ENCODE data around the gene MCC.

The MCC gene

DNA sequence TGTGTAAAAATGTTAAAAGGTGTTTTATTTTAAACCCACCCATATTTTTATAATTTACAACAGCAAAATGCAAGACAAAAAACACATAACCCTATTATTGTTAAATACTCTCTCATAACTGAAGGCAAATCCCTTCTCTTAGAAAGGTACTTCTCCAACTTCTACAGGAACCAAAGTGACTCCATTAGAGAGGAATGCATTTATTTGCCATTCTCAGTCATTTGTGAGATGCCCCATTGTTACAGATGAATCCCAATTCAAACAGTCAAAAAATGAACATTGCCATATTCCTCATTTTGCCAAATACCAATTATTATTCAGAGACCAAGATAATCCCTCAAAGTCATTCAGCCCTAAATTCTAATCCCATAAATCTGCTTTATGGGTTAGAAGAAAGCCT lies 229.2 kb downstream of the MCC start:
- ATAC-seq: no peak
- TF ChIP-seq ISL1 (CRISPR knock-in tag; IDR thresholded peaks at IDR 0.05): no peak; the same call in 1 of the 2 replicates
- TF ChIP-seq ZFP3 (CRISPR knock-in tag; IDR thresholded peaks at IDR 0.05): no peak
- no peak for TF ChIP-seq TCF4 (CRISPR knock-in tag; IDR thresholded peaks at IDR 0.05; ENCODE audit: borderline replicate concordance)
- no peak for TF ChIP-seq ZNF70 (CRISPR knock-in tag; IDR thresholded peaks at IDR 0.05)
- TF ChIP-seq ZNF8 (CRISPR knock-in tag; IDR thresholded peaks at IDR 0.05): no peak
- TF ChIP-seq, protein P1, sequence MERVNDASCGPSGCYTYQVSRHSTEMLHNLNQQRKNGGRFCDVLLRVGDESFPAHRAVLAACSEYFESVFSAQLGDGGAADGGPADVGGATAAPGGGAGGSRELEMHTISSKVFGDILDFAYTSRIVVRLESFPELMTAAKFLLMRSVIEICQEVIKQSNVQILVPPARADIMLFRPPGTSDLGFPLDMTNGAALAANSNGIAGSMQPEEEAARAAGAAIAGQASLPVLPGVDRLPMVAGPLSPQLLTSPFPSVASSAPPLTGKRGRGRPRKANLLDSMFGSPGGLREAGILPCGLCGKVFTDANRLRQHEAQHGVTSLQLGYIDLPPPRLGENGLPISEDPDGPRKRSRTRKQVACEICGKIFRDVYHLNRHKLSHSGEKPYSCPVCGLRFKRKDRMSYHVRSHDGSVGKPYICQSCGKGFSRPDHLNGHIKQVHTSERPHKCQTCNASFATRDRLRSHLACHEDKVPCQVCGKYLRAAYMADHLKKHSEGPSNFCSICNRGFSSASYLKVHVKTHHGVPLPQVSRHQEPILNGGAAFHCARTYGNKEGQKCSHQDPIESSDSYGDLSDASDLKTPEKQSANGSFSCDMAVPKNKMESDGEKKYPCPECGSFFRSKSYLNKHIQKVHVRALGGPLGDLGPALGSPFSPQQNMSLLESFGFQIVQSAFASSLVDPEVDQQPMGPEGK (CRISPR knock-in tag; IDR thresholded peaks at IDR 0.05; ENCODE audit: borderline replicate concordance): no peak
- no peak for TF ChIP-seq GLIS3 (CRISPR knock-in tag; IDR thresholded peaks at IDR 0.05)
- TF ChIP-seq, protein P2, sequence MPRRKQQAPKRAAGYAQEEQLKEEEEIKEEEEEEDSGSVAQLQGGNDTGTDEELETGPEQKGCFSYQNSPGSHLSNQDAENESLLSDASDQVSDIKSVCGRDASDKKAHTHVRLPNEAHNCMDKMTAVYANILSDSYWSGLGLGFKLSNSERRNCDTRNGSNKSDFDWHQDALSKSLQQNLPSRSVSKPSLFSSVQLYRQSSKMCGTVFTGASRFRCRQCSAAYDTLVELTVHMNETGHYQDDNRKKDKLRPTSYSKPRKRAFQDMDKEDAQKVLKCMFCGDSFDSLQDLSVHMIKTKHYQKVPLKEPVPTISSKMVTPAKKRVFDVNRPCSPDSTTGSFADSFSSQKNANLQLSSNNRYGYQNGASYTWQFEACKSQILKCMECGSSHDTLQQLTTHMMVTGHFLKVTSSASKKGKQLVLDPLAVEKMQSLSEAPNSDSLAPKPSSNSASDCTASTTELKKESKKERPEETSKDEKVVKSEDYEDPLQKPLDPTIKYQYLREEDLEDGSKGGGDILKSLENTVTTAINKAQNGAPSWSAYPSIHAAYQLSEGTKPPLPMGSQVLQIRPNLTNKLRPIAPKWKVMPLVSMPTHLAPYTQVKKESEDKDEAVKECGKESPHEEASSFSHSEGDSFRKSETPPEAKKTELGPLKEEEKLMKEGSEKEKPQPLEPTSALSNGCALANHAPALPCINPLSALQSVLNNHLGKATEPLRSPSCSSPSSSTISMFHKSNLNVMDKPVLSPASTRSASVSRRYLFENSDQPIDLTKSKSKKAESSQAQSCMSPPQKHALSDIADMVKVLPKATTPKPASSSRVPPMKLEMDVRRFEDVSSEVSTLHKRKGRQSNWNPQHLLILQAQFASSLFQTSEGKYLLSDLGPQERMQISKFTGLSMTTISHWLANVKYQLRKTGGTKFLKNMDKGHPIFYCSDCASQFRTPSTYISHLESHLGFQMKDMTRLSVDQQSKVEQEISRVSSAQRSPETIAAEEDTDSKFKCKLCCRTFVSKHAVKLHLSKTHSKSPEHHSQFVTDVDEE (CRISPR knock-in tag; IDR thresholded peaks at IDR 0.05): no peak
- no peak for TF ChIP-seq CSDC2 (CRISPR knock-in tag; IDR thresholded peaks at IDR 0.05)
- TF ChIP-seq TOX (CRISPR knock-in tag; IDR thresholded peaks at IDR 0.05; ENCODE audit: borderline replicate concordance): no peak
- TF ChIP-seq, protein P3, sequence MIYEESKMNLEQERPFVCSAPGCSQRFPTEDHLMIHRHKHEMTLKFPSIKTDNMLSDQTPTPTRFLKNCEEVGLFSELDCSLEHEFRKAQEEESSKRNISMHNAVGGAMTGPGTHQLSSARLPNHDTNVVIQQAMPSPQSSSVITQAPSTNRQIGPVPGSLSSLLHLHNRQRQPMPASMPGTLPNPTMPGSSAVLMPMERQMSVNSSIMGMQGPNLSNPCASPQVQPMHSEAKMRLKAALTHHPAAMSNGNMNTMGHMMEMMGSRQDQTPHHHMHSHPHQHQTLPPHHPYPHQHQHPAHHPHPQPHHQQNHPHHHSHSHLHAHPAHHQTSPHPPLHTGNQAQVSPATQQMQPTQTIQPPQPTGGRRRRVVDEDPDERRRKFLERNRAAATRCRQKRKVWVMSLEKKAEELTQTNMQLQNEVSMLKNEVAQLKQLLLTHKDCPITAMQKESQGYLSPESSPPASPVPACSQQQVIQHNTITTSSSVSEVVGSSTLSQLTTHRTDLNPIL (CRISPR knock-in tag; IDR thresholded peaks at IDR 0.05; ENCODE audit: low read depth): no peak
- TF ChIP-seq, protein P4, sequence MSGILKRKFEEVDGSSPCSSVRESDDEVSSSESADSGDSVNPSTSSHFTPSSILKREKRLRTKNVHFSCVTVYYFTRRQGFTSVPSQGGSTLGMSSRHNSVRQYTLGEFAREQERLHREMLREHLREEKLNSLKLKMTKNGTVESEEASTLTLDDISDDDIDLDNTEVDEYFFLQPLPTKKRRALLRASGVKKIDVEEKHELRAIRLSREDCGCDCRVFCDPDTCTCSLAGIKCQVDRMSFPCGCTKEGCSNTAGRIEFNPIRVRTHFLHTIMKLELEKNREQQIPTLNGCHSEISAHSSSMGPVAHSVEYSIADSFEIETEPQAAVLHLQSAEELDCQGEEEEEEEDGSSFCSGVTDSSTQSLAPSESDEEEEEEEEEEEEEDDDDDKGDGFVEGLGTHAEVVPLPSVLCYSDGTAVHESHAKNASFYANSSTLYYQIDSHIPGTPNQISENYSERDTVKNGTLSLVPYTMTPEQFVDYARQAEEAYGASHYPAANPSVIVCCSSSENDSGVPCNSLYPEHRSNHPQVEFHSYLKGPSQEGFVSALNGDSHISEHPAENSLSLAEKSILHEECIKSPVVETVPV (CRISPR knock-in tag; IDR thresholded peaks at IDR 0.05): no peak
- no peak for TF ChIP-seq ARNTL (CRISPR knock-in tag; IDR thresholded peaks at IDR 0.05; ENCODE audit: borderline replicate concordance, low read depth)
- TF ChIP-seq PPARA (CRISPR knock-in tag; IDR thresholded peaks at IDR 0.05; ENCODE audit: borderline replicate concordance): no peak
- no peak for TF ChIP-seq ZC3H10 (CRISPR knock-in tag; IDR thresholded peaks at IDR 0.05)
- TF ChIP-seq RARB (CRISPR knock-in tag; IDR thresholded peaks at IDR 0.05): no peak
- TF ChIP-seq OSR1 (CRISPR knock-in tag; IDR thresholded peaks at IDR 0.05): no peak
- no peak for TF ChIP-seq BACH2 (CRISPR knock-in tag; IDR thresholded peaks at IDR 0.05; ENCODE audit: borderline replicate concordance)
- no peak for TF ChIP-seq ESRRG (CRISPR knock-in tag; IDR thresholded peaks at IDR 0.05)
- TF ChIP-seq SNAI2 (CRISPR knock-in tag; IDR thresholded peaks at IDR 0.05): no peak

DNA sequence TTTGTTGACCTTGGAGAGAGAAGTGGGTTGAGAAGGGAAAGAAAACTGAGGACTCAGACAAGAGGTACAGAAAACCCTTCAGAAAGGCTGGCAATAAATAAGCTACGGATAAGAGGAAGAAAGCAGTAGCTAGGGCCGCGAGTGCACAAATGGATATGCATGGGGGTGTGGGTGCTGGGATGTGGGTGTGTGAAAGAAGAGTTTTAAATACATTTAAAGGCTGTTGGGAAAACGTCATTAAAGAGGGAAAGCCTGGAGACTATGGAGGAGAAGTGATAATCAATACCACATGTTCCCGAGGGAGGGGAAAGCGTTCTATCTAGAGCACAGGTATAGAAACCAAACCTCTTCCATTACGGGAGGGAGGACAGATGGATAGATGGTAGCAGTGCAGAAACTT lies 230.7 kb downstream of the MCC start:
- ATAC-seq: no peak
- TF ChIP-seq, protein P5, sequence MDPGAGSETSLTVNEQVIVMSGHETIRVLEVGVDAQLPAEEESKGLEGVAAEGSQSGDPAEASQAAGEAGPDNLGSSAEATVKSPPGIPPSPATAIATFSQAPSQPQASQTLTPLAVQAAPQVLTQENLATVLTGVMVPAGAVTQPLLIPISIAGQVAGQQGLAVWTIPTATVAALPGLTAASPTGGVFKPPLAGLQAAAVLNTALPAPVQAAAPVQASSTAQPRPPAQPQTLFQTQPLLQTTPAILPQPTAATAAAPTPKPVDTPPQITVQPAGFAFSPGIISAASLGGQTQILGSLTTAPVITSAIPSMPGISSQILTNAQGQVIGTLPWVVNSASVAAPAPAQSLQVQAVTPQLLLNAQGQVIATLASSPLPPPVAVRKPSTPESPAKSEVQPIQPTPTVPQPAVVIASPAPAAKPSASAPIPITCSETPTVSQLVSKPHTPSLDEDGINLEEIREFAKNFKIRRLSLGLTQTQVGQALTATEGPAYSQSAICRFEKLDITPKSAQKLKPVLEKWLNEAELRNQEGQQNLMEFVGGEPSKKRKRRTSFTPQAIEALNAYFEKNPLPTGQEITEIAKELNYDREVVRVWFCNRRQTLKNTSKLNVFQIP (CRISPR knock-in tag; IDR thresholded peaks at IDR 0.05; ENCODE audit: borderline replicate concordance, low read depth): no peak
- TF ChIP-seq, protein P4 (CRISPR knock-in tag; IDR thresholded peaks at IDR 0.05): no peak
- TF ChIP-seq GLIS3 (CRISPR knock-in tag; IDR thresholded peaks at IDR 0.05) (no peak), TOX (CRISPR knock-in tag; IDR thresholded peaks at IDR 0.05; ENCODE audit: borderline replicate concordance) (no peak), ZFP3 (CRISPR knock-in tag; IDR thresholded peaks at IDR 0.05) (no peak), OSR1 (CRISPR knock-in tag; IDR thresholded peaks at IDR 0.05) (no peak), SNAI2 (CRISPR knock-in tag; IDR thresholded peaks at IDR 0.05) (no peak), ESRRG (CRISPR knock-in tag; IDR thresholded peaks at IDR 0.05) (no peak), ZNF565 (CRISPR knock-in tag; conservative IDR thresholded peaks at IDR 0.05; ENCODE audit: low read depth) (no peak), ZNF8 (CRISPR knock-in tag; IDR thresholded peaks at IDR 0.05) (no peak)
- TF ChIP-seq, protein P1 (CRISPR knock-in tag; IDR thresholded peaks at IDR 0.05; ENCODE audit: borderline replicate concordance): no peak
- TF ChIP-seq, protein P3 (CRISPR knock-in tag; IDR thresholded peaks at IDR 0.05; ENCODE audit: low read depth): no peak
- TF ChIP-seq, protein P2 (CRISPR knock-in tag; IDR thresholded peaks at IDR 0.05): no peak
